HFF-Myc (cell line): ENCODE measurements around the gene C22orf42.

ENCODE experiments used
- DNase-seq: peaks from one replicate; pipeline ENCODE4 v3.0.0-alpha.2; 2011; ENCODE audit warnings: low read depth; ENCODE audit errors: extremely low read depth
- H3K4me3 ChIP-seq: replicated peaks from 2 replicates; pipeline ENCODE4 v1.5.1; 2011; ENCODE audit warnings: low read depth, mild to moderate bottlenecking, control low read depth, low read length
- CTCF ChIP-seq: IDR thresholded peaks from 2 replicates; pipeline ENCODE4 v1.5.1; 2012; ENCODE audit warnings: mild to moderate bottlenecking, low read depth, low read length, control low read depth; ENCODE audit errors: missing control alignments

C22orf42 gene

GRCh38 chr22:32112380-32112779 lies 46.7 kb downstream of the C22orf42 start:
- H3K4me3 ChIP-seq = no peak overlapping the region

GRCh38 chr22:32106930-32107329 lies 52.2 kb downstream of the C22orf42 start:
- H3K4me3 ChIP-seq = no peak overlapping the region
- TF ChIP-seq CTCF = no peak
- DNase-seq = no peak

More at GRCh38 chr22:32112380-32112779, 46.7 kb downstream of the C22orf42 start:
- TF ChIP-seq CTCF = no peak
- no peak for DNase-seq

- peak; percentile 0 for DNase-seq
- no peak for TF ChIP-seq CTCF
Observed at GRCh38 chr22:32103658-32104315, 55.3 kb downstream of the C22orf42 start.

GRCh38 chr22:32100711-32101110 lies 58.4 kb downstream of the C22orf42 start:
- DNase-seq = no peak

More at GRCh38 chr22:32103658-32104315, 55.3 kb downstream of the C22orf42 start:
- H3K4me3 ChIP-seq = no peak overlapping the region

More at GRCh38 chr22:32100711-32101110, 58.4 kb downstream of the C22orf42 start:
- H3K4me3 ChIP-seq = no peak overlapping the region
- no peak for TF ChIP-seq CTCF
